SK-N-SH treated with all-trans-retinoic acid at 6 μM for 48 hours (cell line): ENCODE measurements around the gene ARHGEF25.
"Not testable (repeated sequence)": the region's sequence is repeated elsewhere in the genome, so short reads cannot be mapped to it uniquely, and the experiment has no call there.

Experiments used
- ATAC-seq: fragments of 200-7000 bp; cut with Tn5 transposase; 3 replicates; pipeline ENCODE4 v1.9.1; 2020; ENCODE audit warnings: mild to moderate bottlenecking, moderate library complexity
- ARNTL ChIP-seq: fragments of 450-650 bp; formaldehyde crosslinking; IDR thresholded peaks from 2 replicates; pipeline ENCODE4 v1.5.0; 2020; ENCODE audit warnings: low read depth, mild to moderate bottlenecking, moderate library complexity, borderline replicate concordance
- BACH2 ChIP-seq: fragments of 250-450 bp; sonication (Bioruptor Pico); IDR thresholded peaks from 2 replicates; pipeline ENCODE4 v1.9.0; 2021; ENCODE audit warnings: mild to moderate bottlenecking, borderline replicate concordance
- CREB5 ChIP-seq: fragments of 250-450 bp; sonication (Bioruptor Pico); IDR thresholded peaks from 2 replicates; pipeline ENCODE4 v1.5.1; 2020; ENCODE audit warnings: low read depth, mild to moderate bottlenecking, moderate library complexity
- CSDC2 ChIP-seq: fragments of 250-450 bp; sonication (Bioruptor Pico); IDR thresholded peaks from 2 replicates; pipeline ENCODE4 v1.5.0; 2020; ENCODE audit warnings: mild to moderate bottlenecking, moderate library complexity
- CSRNP3 ChIP-seq: fragments of 250-450 bp; sonication (Bioruptor Pico); IDR thresholded peaks from 2 replicates; pipeline ENCODE4 v1.5.1; 2021; ENCODE audit warnings: mild to moderate bottlenecking, moderate library complexity
- ESRRG ChIP-seq: fragments of 250-450 bp; sonication (Bioruptor Pico); IDR thresholded peaks from 2 replicates; pipeline ENCODE4 v1.6.1; 2021; ENCODE audit warnings: mild to moderate bottlenecking
- GLIS3 ChIP-seq: fragments of 250-450 bp; sonication (Bioruptor Pico); IDR thresholded peaks from 2 replicates; pipeline ENCODE4 v1.5.0; 2020; ENCODE audit warnings: mild to moderate bottlenecking, moderate library complexity
- PATZ1 ChIP-seq: fragments of 250-450 bp; sonication (Bioruptor Pico); IDR thresholded peaks from 2 replicates; pipeline ENCODE4 v1.8.0; 2020; ENCODE audit warnings: mild to moderate bottlenecking, moderate library complexity, borderline replicate concordance
- POU6F1 ChIP-seq: fragments of 250-450 bp; sonication (Bioruptor Pico); IDR thresholded peaks from 2 replicates; pipeline ENCODE4 v1.8.0; 2021; ENCODE audit warnings: low read depth, mild to moderate bottlenecking, moderate library complexity, borderline replicate concordance
- RARB ChIP-seq: fragments of 250-450 bp; sonication (Bioruptor Pico); IDR thresholded peaks from 2 replicates; pipeline ENCODE4 v1.8.0; 2021; ENCODE audit warnings: mild to moderate bottlenecking, moderate library complexity
- SNAI2 ChIP-seq: fragments of 250-450 bp; sonication (Bioruptor Pico); IDR thresholded peaks from 2 replicates; pipeline ENCODE4 v1.5.0; 2020; ENCODE audit warnings: mild to moderate bottlenecking, moderate library complexity
- TCF4 ChIP-seq: fragments of 250-450 bp; sonication (Bioruptor Pico); IDR thresholded peaks from 2 replicates; pipeline ENCODE4 v1.8.0; 2021; ENCODE audit warnings: mild to moderate bottlenecking, moderate library complexity, borderline replicate concordance
- TOX ChIP-seq: fragments of 250-450 bp; sonication (Bioruptor Pico); IDR thresholded peaks from 2 replicates; pipeline ENCODE4 v1.8.0; 2021; ENCODE audit warnings: mild to moderate bottlenecking, moderate library complexity, borderline replicate concordance
- TSHZ2 ChIP-seq: fragments of 250-450 bp; sonication (Bioruptor Pico); IDR thresholded peaks from 2 replicates; pipeline ENCODE4 v1.5.0; 2020; ENCODE audit warnings: mild to moderate bottlenecking, moderate library complexity
- ZC3H10 ChIP-seq: fragments of 250-450 bp; sonication (Bioruptor Pico); IDR thresholded peaks from 2 replicates; pipeline ENCODE4 v1.5.1; 2021; ENCODE audit warnings: mild to moderate bottlenecking, moderate library complexity
- ZFP3 ChIP-seq: fragments of 250-450 bp; sonication (Bioruptor Pico); IDR thresholded peaks from 2 replicates; pipeline ENCODE4 v1.5.0; 2020; ENCODE audit warnings: mild to moderate bottlenecking, moderate library complexity
- ZNF565 ChIP-seq: fragments of 450-650 bp; formaldehyde crosslinking; conservative IDR thresholded peaks from 2 replicates; pipeline ENCODE4 v1.5.0; 2020; ENCODE audit warnings: low read depth, mild to moderate bottlenecking, moderate library complexity
- ZNF70 ChIP-seq: fragments of 450-650 bp; formaldehyde crosslinking; IDR thresholded peaks from 2 replicates; pipeline ENCODE4 v1.5.0; 2020; ENCODE audit warnings: mild to moderate bottlenecking, moderate library complexity
- ZNF8 ChIP-seq: fragments of 450-650 bp; formaldehyde crosslinking; IDR thresholded peaks from 2 replicates; pipeline ENCODE4 v1.5.0; 2020; ENCODE audit warnings: mild to moderate bottlenecking, moderate library complexity

The ARHGEF25 gene

GRCh38 chr12:57631566-57632072 is 20.4 kb downstream of the ARHGEF25 start:
- TF ChIP-seq ZNF565 (CRISPR knock-in tag) (no peak), ZNF8 (CRISPR knock-in tag) (no peak), ESRRG (no peak), ARNTL (CRISPR knock-in tag) (no peak), GLIS3 (CRISPR knock-in tag) (no peak), CSDC2 (CRISPR knock-in tag) (no peak), BACH2 (CRISPR knock-in tag) (no peak), PATZ1 (CRISPR knock-in tag) (no peak), ZNF70 (CRISPR knock-in tag) (no peak), TOX (no peak), TSHZ2 (CRISPR knock-in tag) (no peak), ZFP3 (no peak)
- TF ChIP-seq, all 23 proteins: peak for 0
- no peak for ATAC-seq

GRCh38 chr12:57632073-57632957 is 21.1 kb downstream of the ARHGEF25 start:
- ATAC-seq, result peak; percentile 56
- no peak for TF ChIP-seq ZC3H10 (CRISPR knock-in tag)
- TF ChIP-seq CSRNP3 (CRISPR knock-in tag), result no peak
- TF ChIP-seq BACH2 (CRISPR knock-in tag), result no peak
- TF ChIP-seq TOX, result no peak

GRCh38 chr12:57632958-57633840 is 22.0 kb downstream of the ARHGEF25 start, which contains the start of gene B4GALNT1:
B4GALNT1 (minus strand) TSS chr12:57633201; CDS start chr12:57632132, 1,069 bp downstream.
- ATAC-seq, result peak; percentile 92
- TF ChIP-seq CREB5 (CRISPR knock-in tag), result no peak
- no peak for TF ChIP-seq CSRNP3 (CRISPR knock-in tag)
- TF ChIP-seq SNAI2, result no peak
- no peak for TF ChIP-seq BACH2 (CRISPR knock-in tag)
- no peak for TF ChIP-seq CSDC2 (CRISPR knock-in tag)
- TF ChIP-seq POU6F1 (CRISPR knock-in tag), result no peak
- no peak for TF ChIP-seq GLIS3 (CRISPR knock-in tag)
- TF ChIP-seq RARB (CRISPR knock-in tag), result no peak
- no peak for TF ChIP-seq ZNF70 (CRISPR knock-in tag)
- no peak for TF ChIP-seq ESRRG
- no peak for TF ChIP-seq TCF4
- no peak for TF ChIP-seq TSHZ2 (CRISPR knock-in tag)

- not testable (repeated sequence) for ATAC-seq
Measured at GRCh38 chr12:57636731-57637130, 25.5 kb downstream of the ARHGEF25 start.
